Measurements from ENCODE around the gene PRR15L. TPM values are rescaled to one million over a fixed set of nuclear protein-coding genes. Genes with fewer than 3 reads are reported as not detected.

The PRR15L gene
- total RNA-seq, 4 donors from 2014 or later, result 0.49 TPM; not detected in 3

DNA sequence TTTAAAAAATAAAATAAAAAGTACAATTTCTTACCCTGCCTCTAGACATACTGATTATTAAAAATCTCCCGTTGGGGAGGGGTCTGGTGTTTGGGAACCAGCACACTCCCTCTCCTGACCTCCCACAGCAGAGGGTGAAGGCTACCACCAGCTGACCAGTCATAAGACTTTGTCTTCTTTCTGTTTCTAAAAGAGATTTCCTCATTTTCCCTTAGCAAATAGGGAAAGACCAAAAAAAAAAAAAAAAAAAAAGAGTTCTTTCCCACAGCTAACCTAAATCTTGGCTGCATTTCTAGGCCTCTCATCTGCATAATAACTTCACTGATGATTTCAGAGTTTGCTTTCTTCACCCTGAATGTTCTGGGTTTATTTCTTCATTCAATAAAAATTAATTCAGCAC is 43.5 kb upstream of the PRR15L start:
- TF ChIP-seq, protein P1, sequence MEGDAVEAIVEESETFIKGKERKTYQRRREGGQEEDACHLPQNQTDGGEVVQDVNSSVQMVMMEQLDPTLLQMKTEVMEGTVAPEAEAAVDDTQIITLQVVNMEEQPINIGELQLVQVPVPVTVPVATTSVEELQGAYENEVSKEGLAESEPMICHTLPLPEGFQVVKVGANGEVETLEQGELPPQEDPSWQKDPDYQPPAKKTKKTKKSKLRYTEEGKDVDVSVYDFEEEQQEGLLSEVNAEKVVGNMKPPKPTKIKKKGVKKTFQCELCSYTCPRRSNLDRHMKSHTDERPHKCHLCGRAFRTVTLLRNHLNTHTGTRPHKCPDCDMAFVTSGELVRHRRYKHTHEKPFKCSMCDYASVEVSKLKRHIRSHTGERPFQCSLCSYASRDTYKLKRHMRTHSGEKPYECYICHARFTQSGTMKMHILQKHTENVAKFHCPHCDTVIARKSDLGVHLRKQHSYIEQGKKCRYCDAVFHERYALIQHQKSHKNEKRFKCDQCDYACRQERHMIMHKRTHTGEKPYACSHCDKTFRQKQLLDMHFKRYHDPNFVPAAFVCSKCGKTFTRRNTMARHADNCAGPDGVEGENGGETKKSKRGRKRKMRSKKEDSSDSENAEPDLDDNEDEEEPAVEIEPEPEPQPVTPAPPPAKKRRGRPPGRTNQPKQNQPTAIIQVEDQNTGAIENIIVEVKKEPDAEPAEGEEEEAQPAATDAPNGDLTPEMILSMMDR (IDR thresholded peaks at IDR 0.05; ENCODE audit: low read depth), result no peak

DNA sequence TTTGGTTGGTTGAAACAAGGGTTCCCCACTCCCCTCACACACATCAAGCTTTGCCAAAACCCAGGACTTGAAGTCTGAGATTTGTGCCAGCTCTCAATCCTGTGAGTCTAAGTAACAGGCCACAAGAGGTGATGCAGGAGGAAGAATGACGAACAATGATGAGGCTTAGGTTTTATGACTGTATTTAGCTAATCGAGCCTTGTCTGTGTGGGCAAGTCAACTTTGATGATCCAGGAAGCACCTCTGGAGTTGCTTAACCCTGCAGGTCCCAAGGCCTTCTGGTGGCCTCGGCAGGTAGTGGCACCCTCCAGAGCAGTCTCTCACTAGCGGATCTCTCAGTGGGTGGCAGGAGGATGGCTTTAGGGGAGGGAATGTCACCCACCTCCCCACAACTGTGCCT is 41.9 kb upstream of the PRR15L start:
- TF ChIP-seq, protein P1 (IDR thresholded peaks at IDR 0.05; ENCODE audit: low read depth), result no peak

DNA sequence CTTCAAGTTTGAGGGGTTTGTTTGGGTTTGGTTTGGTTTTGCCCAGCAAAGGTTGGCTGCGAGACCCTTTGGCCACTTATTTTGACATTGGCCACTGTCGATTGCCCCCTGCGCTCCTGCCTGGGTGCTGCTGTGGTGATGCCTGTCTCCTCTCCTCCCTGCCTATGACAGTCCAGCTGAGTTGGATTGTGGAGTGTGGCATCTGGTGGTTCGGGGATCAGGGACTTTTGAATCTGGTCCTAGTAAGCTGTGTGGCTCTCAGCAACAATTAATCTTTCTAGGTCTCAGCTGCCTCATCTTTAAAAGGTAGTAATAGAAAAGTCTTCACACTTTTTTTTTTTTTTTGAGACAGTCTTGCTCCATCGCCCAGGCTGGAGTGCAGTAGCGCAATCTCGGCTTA is 40.4 kb upstream of the PRR15L start:
- TF ChIP-seq, protein P1 (IDR thresholded peaks at IDR 0.05; ENCODE audit: low read depth), result no peak

DNA sequence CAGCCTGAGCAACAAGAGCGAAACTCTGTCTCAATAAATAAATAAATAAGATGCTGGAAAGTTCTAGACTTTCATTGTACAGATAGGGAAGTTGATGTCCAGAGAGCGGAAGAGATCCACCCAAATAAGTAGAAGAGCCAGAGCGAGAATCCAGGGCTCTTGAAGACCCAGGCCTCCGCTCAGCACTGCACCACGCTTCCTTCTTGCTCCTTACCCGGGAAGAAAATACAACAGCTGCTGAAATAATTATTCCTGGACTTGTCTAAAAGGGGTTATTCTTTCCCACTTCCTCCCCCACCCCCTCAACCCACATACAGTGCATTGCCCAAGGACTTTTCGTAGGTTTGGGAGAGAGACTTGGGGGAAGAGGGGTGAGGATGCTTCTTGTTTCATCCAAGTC is 39.9 kb upstream of the PRR15L start:
- TF ChIP-seq, protein P1 (IDR thresholded peaks at IDR 0.05; ENCODE audit: low read depth), result no peak

DNA sequence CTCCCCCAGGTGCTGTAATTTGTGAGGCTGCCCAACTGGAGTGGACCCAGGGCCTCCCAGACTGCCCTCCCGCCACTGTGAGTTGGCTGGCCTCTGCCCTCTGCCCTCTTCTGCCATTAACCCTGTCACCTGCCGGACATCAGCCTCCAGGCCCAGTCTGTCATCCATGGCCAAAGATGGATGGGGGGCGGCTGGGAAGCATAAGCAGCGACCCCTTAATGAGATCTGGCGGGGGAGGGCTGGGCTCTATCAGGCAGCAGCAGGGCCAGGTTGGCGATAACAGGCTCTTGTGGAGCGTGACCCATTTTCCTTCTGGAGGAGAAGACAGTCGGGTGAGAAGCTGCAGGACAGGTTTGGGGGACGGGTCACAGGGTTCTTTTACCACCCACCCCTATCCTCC is 38.5 kb upstream of the PRR15L start:
- TF ChIP-seq, protein P1 (IDR thresholded peaks at IDR 0.05; ENCODE audit: low read depth), result no peak

DNA sequence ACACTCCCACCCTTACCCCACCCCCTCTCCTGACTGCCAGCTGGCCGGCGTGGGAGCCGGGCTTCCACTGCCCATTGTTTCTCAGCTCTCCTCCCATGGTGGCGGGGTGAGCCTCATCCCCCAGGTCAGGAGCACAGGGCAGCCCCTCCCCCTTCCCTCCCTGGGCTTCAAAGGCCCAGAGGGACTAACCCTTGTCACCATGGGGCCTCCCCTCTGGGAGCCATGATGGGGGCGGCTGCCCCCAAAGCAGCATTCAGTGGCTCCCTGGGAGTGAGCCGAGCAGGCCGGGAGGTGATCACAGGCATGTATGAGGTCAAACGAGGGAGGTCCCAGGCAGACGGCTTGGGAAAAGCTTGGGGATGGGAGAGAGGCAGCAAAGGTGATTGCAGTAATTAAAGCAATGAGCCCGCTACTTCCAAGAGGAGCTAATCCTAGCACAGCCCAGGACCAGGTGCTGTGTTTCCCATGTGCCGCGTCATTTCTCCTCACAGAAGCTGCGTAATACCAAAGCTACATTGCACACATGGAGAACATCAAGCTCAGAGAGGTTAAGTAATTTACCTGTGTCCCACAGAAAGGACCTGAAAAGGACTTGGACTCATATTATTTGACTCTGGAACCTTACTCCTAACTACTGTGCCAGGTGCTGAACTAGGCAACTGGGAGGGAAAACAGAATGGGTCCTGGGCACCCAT is 37.7 kb upstream of the PRR15L start:
- TF ChIP-seq, protein P1 (IDR thresholded peaks at IDR 0.05; ENCODE audit: low read depth), result no peak

DNA sequence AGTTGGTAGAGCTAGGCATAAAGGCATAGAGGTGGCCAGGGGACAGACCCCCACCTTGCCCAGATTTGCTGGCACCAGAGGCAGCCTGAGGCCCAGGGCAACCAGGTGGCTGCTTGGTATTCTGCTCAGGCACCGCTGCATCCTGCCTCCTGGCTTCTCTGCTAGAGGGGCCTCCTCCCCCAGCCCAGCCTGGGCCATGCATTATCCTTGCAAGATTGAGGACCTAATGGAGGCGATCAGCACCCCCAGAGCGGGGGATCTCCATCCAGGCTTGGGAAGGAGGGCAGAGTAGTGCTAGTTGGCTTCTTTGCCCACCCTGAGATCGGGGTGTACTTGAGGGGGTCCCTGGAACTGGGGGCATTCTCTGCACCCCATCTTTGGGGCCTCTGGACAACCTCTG is 37.0 kb upstream of the PRR15L start:
- TF ChIP-seq, protein P1 (IDR thresholded peaks at IDR 0.05; ENCODE audit: low read depth), result no peak

Measured in subcutaneous adipose tissue (tissue), 4 donors.